GM10248 (cell line): Measurements from ENCODE around the gene MAP2K3.
"Not testable (repeated sequence)": the region's sequence is repeated elsewhere in the genome, so short reads cannot be mapped to it uniquely, and the experiment has no call there.

Experiments used
- CTCF ChIA-PET: fragments of 300-600 bp; sonication (Branson Sonifier 250); formaldehyde crosslinking; extraction: SDS; loops from one replicate; lab custom pipeline; 2021; ENCODE audit warnings: antibody characterized with exemption; lab: Yijun Ruan, JAX
- POLR2A ChIA-PET: fragments of 350-650 bp; sonication (Branson Sonifier 250); formaldehyde crosslinking; extraction: SDS; loops from one replicate; lab custom pipeline; 2020; ENCODE audit warnings: antibody characterized with exemption; lab: Yijun Ruan, JAX
- DNase-seq: peaks from one replicate; pipeline ENCODE4 v3.0.0; 2012; ENCODE audit errors: extremely low spot score
- CTCF ChIP-seq: IDR thresholded peaks from 2 replicates; pipeline ENCODE4 v1.5.1; 2012; ENCODE audit warnings: mild to moderate bottlenecking, low read depth; ENCODE audit errors: extremely low read depth, missing control alignments, control extremely low read depth

Gene MAP2K3

GRCh38 chr17:21316212-21316886 is 31.8 kb downstream of the MAP2K3 start:
- DNase-seq, CTCF ChIA-PET, POLR2A ChIA-PET: not testable (repeated sequence)

GRCh38 chr17:21316887-21317500 is 32.5 kb downstream of the MAP2K3 start:
- POLR2A ChIA-PET, CTCF ChIA-PET, DNase-seq: not testable (repeated sequence)

- DNase-seq, POLR2A ChIA-PET, CTCF ChIA-PET: not testable (repeated sequence)
Observed at GRCh38 chr17:21317821-21318220, 33.3 kb downstream of the MAP2K3 start.

GRCh38 chr17:21318439-21318838 is 33.9 kb downstream of the MAP2K3 start:
- CTCF ChIA-PET = no interaction called here
- no peak for DNase-seq
- POLR2A ChIA-PET = no interaction called here
- TF ChIP-seq CTCF = no peak

GRCh38 chr17:21318856-21319255 is 34.3 kb downstream of the MAP2K3 start:
- DNase-seq, POLR2A ChIA-PET, CTCF ChIA-PET: not testable (repeated sequence)

GRCh38 chr17:21319256-21319655 is 34.7 kb downstream of the MAP2K3 start:
- DNase-seq, CTCF ChIA-PET: not testable (repeated sequence)

GRCh38 chr17:21319686-21320375 is 35.3 kb downstream of the MAP2K3 start:
- CTCF ChIA-PET, POLR2A ChIA-PET, DNase-seq: not testable (repeated sequence)

More at GRCh38 chr17:21319256-21319655, 34.7 kb downstream of the MAP2K3 start:
- POLR2A ChIA-PET = not testable (repeated sequence)

- CTCF ChIA-PET, POLR2A ChIA-PET, DNase-seq: not testable (repeated sequence)
Observed at GRCh38 chr17:21320430-21320829, 35.9 kb downstream of the MAP2K3 start.

- DNase-seq, CTCF ChIA-PET: not testable (repeated sequence)
Observed at GRCh38 chr17:21321061-21321460, 36.5 kb downstream of the MAP2K3 start.

GRCh38 chr17:21321744-21322191 is 37.3 kb downstream of the MAP2K3 start:
- DNase-seq, CTCF ChIA-PET: not testable (repeated sequence)

More at GRCh38 chr17:21321061-21321460, 36.5 kb downstream of the MAP2K3 start:
- POLR2A ChIA-PET = not testable (repeated sequence)

GRCh38 chr17:21323257-21324111 is 39.0 kb downstream of the MAP2K3 start:
- POLR2A ChIA-PET, CTCF ChIA-PET, DNase-seq: not testable (repeated sequence)

More at GRCh38 chr17:21321744-21322191, 37.3 kb downstream of the MAP2K3 start:
- POLR2A ChIA-PET = not testable (repeated sequence)

- CTCF ChIA-PET, DNase-seq: not testable (repeated sequence)
- POLR2A ChIA-PET = interaction anchor here (0.7 kb wide), 1 partner anchor 123 kb away, joined by 5 read pairs; no protein-coding TSS in a partner anchor
Observed at GRCh38 chr17:21324741-21325140, 40.2 kb downstream of the MAP2K3 start.

GRCh38 chr17:21327921-21328320 is 43.4 kb downstream of the MAP2K3 start:
- DNase-seq, POLR2A ChIA-PET, CTCF ChIA-PET: not testable (repeated sequence)

GRCh38 chr17:21328778-21329177 is 44.3 kb downstream of the MAP2K3 start:
- DNase-seq, CTCF ChIA-PET, POLR2A ChIA-PET: not testable (repeated sequence)
